ENCODE data around the gene SERPINA10.

Gene SERPINA10

GRCh38 chr14:94237983-94238382, 55.1 kb downstream of the SERPINA10 start:
- H3K27ac ChIP-seq: no peak overlapping the region
- TF ChIP-seq ZFX (IDR thresholded peaks at IDR 0.05): no peak
- TF ChIP-seq CTCF (conservative IDR thresholded peaks at IDR 0.05): no peak

GRCh38 chr14:94237046-94237445, 56.0 kb downstream of the SERPINA10 start:
- TF ChIP-seq CTCF (conservative IDR thresholded peaks at IDR 0.05): no peak
- TF ChIP-seq ZFX (IDR thresholded peaks at IDR 0.05): no peak
- H3K27ac ChIP-seq: no peak overlapping the region

Data from C4-2B (cell line).